ENCODE measurements around the gene VANGL1.

Gene VANGL1

DNA sequence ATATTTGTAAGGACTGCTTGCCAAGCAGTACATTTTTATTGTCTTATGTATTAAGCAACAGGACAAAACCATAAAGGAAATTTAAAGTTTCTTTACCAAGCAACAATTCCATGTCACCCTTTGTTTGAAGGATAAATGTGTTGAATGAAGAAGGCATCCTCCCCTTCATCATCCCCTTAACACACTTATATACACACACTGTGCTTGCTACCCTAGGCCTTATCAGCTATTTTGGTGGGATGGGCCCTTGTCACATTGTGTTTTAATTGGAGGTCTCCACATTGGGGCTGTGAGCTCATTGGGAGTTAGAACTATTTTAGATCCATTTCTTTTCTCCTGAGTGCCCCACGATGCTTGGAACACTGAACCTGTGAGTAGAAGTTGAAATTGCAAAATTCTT is 1.9 kb downstream of the VANGL1 start:
- no peak for DNase-seq (ENCODE audit: low spot score)
- FAIRE-seq = no peak

DNA sequence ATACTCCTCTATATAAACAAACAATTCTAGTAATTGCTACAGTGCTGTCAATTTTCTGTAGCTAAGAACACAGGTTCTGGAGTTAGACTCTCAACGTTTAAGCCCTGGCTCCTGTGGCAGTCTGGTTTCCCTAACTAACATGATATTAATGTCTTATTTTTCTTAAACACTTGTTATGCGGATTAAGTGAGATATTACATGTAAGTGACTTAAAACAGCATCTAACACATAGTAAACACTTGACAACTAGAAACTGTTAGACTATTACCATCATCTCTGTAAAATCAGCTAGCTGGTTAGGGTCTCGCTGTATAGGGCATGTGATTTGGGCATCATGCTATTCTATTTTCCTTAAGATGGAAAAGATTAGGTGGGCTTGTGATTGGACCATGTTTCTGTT is 2.3 kb downstream of the VANGL1 start:
- FAIRE-seq = no peak
- DNase-seq (ENCODE audit: low spot score) = no peak

DNA sequence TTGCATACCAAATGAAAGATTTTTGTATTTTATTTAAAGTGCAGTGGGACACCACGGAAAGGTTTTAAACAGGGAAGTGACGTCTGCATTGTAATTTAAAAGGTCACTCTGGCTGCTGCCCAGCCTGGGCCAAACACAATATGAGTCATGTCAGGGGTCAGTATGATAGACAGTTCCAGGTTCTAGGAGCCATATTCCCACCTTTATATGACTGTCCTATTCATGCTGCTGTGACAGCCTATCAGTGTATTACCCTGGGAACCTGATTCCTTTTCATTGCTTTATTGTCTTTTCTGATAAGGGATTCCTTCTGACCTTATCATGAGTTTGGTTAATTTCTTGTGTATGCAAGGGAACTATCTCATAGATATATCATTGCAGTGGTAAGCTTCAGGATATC is 5.3 kb downstream of the VANGL1 start:
- no peak for FAIRE-seq
- no peak for DNase-seq (ENCODE audit: low spot score)

DNA sequence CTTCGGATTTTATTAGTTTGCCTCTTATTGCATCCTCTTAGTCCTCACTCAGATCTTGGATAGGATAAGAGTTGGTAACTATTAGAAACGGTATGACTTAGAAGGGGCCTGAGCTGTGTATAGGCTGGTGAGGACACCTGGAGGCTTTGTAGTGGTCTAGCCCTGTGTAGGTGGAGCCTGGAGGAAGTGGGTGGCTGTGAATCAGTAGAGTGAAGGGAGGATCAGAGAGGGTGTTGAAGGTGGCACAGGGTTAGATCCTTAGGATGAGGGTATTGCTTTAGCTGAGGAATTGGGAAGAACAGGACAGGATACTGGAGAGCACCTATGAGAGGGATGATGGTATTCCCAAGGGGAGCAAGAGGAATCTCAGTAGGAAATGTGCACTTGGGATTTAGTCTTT is 5.7 kb downstream of the VANGL1 start:
- DNase-seq (ENCODE audit: low spot score) (no peak), FAIRE-seq (no peak)

DNA sequence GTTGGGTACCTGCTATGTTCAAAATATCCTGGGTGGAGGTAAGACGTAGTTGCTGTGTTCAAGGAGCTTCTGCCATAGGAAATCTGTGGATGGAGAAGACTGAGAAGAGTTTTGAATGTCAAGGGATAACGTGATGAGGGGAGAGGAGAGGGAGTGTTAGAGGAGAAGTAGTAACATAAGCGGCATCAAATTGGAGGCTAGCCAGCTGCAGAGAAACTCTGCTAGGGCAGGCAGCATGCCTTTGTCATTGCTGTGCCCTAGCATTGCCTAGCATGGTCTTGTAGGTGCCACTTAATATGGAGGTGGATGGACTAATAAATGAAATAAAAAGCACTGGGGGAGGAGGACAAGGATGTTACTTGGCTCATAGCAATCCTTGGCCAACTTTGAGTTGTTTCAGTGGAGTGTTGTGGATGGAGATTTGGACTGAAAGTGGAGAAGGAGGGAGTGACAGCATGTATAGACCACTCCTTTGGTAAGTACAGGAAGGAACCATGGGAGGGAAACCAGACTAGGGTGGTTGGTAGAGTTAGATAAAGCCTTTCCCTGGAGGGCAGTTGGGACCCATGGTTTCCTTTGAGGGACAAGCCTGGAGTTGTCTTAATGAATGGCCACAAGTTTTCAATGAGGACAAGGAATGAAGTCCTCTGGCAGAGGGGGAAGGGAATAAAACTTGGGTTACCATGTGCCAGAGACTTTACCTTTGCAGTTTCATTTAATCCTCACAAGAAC is 6.3 kb downstream of the VANGL1 start:
- DNase-seq (ENCODE audit: low spot score) (no peak), FAIRE-seq (no peak)

DNA sequence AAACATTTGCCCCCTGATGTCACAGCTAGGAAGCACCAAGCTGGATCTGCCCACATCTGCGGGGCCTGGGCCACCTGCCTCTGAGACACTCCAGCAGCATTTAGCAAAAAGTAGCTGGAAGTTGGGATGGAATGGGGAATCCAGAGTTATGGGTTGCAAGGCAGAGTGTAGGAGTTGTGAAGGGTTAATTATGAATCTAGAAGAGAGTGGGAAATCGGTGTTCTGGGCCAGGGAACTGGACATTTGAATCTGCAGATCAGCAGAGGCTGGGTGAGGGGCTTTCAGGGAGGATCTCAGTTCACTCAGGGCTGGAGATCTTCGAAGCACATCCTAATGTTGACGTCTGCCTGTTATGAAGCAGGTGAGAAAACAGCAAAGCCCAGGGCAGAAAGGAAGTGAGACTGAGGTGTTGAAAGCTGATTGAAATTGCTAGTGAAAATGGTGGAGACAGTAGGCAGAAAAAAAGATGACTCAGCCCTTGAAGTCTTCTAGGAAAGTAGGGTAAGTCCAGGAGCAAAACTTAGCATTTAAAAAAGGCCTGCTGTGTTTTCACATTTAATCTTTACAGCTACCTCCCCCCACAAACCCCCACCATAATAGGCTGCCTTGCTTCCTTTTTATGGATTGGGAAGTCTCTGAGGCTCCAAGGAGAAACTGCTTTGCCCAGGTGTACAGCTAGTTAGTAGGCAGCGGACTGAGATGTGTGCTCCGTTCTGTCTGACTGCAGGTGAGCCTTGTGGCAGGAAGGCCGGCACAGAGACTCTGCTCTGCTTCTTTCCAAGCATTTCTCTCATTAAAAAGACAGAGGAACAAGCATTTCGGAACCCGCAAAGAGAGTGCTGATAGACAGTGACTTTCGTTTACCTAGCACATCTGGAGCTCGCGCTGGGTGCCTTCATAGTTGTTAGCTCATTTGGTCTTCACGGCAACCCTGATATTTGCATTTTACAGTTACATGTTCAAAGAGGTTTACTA is 7.2 kb downstream of the VANGL1 start:
- DNase-seq (ENCODE audit: low spot score) (no peak), FAIRE-seq (no peak)

DNA sequence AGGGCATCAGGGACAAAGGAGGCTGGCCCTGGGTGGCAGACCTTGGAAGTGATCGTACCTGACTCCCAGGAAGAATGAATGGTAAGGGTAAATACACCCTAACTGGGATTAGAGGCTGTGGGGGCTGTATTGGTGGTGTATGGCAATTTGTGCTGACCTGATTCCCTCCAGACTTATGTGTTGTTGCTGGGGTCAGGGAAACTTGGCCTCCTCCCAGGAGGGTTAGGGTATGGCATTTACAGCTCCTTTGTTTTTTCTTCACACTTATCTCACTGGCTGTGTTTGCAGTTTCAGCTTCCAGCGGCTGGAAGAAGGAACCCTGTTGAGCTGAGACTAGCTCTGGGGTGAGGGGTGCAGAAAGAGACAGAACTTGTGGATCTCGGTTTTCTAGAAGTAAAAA is 8.2 kb downstream of the VANGL1 start:
- FAIRE-seq = no peak
- no peak for DNase-seq (ENCODE audit: low spot score)

DNA sequence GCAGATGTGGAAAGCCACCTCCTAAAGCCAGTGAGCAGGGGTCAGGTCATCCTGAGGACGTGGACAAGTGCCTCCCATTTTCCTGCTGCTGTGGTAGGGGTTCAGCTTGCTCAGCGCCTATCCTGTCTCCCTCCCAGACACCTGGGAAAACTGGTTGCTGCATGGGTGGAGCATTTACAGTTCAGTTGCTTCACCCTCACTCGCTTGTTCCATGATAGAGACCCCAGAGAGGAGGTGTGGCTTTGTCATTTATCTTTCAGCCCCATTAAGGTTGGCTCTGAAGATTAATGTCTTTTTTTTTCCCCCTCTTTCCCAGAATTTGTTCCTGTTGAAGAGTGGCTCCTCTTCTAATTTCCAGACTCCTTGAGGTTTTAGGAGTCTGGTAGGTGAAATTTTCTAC is 9.2 kb downstream of the VANGL1 start:
- DNase-seq (ENCODE audit: low spot score) (no peak), FAIRE-seq (no peak)

DNA sequence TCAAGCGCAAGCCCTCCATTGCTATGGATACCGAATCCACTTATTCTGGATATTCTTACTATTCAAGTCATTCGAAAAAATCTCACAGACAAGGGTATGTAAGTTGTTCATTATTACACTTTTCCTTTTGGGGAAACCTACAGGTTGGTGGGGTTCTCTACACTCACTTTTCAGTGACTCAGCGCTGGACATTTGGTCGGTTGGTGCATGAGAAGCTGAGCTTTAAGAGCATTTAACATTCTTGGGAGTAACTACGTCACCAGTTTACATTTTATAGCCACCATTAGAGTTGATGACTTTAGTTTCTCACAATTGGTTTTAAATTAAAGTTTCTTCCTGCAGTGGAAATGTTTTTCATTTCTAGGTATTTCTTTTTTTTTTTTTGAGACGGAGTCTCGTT is 9.6 kb downstream of the VANGL1 start:
- FAIRE-seq (no peak), DNase-seq (ENCODE audit: low spot score) (no peak)

DNA sequence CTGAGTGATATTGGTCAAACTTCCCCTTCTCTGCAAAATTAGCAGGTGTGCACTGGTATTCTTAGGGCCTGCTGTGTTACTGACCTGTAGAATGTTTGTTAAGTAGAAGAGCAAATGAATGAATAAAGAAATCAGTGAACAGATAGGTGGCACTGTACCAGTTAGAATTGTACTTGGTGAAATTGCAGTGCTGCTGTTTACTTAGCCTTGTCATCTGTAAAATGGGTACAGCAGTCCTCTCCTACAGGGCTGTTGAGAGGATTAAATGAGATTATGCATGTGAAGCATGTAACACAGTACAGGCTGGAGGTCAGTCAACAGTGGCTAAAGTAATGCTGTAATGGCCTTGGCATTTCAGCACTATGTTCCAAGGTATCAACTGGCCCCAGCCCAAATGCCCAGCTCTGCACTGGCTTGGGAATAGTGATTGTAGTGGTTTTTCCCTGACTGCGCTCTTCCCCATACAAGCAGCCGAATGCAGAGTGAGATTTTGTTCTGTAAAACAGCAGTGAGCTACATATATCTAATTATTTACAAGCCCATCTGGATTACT is 10.5 kb downstream of the VANGL1 start:
- FAIRE-seq (no peak), DNase-seq (ENCODE audit: low spot score) (no peak)

DNA sequence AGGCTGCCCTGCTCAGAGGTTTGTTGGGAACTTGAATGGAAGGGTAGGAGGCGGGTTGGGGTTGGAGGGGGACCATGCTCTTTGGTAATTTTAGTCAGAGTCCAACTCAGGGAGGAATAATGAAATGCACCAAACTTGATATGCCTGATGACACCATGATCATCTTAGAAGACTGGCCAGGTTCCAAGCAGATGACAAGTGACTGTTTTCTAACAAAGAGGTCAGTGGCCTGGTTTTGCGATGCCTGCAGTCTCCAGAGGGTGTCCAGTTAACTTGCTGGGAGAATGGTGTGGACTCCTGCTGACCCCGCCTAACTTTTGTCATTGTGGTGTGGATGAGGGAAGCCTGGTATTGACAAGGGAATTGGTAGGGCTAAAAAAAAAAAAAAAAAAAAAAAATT is 12.4 kb downstream of the VANGL1 start:
- FAIRE-seq (no peak), DNase-seq (ENCODE audit: low spot score) (no peak)

DNA sequence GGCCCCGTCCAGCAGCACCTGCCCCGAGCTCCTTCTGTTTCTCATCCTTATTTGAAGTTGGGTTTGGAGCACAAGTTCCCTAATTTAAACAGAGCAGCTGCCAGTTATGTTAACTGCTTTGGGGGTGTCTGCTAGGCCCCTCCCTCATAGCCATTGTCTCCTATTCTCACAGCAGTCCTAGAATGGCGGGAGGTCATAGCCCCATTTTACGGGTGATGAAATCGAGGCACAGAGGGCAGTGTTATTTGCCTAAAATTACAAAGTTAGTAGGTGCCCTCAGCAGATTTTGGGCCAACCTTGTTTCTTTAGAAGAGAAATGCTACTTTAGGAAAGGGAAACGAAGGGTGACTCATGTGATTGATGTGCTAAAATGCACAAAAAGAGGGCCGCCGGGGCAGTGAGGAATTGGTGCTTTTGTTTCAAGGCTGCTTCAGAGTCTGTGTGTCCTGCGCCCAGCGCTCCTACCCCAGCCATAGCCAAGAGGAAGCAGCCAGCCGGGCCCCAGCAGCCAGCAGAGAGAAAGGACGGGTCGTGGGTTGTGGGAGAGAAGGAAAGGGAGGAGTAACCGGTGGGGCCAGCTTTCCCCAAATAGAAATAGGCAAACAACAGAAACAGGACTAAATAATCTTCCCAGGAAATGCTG is 13.0 kb downstream of the VANGL1 start:
- FAIRE-seq (no peak), DNase-seq (ENCODE audit: low spot score) (no peak)

DNA sequence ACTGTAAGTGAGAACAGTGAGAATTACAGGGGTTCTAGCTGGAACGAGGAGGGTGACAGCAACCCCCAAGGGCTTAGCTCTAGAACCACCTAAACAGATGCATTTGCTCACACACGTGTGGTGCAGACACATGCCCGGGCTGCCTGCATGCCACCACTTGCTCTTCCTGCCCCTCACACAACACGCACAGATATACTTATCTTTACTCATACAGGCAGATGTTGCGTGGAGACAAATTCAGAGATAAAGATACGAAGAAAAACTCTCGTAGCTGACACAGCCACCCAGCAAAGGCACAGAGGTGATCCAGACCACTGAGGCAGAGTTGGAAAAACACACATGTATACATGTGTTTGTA is 13.5 kb downstream of the VANGL1 start:
- DNase-seq (ENCODE audit: low spot score) (no peak), FAIRE-seq (no peak)

DNA sequence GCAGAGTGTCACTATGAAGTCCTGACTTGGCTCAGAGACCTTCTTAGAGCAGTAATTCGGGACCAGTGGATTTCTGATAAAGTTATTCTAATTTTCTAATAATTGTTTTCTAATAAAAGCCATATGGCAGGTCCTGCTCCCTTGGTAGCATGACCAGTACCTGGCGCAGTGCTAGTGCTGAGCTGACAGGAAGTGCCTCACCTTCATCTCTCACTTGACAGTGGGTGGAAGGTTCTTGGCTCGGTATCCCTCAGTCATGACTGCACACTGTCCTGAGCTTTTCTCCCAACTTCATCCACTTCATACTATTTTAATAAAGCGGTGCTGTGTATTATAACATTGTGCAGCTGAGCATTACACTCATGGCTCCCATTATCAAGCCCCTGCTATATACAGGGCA is 14.1 kb downstream of the VANGL1 start:
- FAIRE-seq (no peak), DNase-seq (ENCODE audit: low spot score) (no peak)

DNA sequence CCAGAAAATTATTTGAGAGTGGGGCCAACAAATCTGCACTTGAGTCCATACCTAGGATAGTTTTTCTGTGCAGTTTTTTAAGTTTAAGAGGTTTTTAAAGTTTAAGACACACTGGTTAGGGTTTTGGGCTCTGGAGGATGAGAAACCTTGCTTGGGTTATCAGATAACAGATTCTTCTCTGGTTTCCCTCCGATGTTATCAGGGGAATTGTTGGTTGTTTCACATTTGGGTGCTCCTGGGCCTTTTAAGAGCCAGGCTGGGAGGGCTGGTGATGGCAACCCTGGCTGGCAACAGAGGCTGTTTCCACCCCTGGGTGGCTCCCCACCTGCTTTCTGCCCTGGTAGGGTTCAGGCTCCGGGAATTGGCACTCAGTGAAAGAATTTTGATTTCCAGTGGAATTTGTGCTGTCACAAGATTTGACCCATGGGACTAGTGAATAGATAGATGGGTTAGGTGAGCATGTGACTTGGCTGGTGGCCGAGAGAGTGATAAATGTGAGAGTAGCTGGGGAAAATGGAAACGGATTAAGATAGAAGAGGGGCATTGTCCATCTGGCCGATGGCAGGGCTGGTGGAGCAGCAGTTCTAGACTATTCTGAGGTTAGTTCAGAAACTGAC is 14.8 kb downstream of the VANGL1 start:
- FAIRE-seq = no peak

DNA sequence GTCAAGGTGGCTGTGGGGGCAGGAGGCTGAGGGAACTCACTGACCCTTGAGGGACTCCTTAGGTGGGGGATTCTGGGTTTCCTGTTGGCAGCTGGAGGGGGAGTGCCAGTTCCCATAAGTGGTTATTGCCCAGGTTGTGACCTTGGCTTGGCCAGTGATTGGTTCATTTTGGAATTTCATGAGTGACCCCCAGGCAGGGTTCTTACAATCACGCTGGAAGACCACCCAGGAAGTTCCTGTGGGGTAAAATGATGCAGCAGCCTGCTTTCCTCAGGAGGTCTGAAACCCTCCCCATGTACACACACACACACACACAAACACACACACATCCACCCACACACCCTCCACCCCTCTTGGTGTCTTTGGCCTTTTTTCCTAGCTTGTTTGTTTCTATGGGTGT is 16.9 kb downstream of the VANGL1 start:
- DNase-seq (ENCODE audit: low spot score) = no peak
- FAIRE-seq = no peak

More for the DNA sequence above, 14.8 kb downstream of the VANGL1 start:
- no peak for DNase-seq (ENCODE audit: low spot score)

DNA sequence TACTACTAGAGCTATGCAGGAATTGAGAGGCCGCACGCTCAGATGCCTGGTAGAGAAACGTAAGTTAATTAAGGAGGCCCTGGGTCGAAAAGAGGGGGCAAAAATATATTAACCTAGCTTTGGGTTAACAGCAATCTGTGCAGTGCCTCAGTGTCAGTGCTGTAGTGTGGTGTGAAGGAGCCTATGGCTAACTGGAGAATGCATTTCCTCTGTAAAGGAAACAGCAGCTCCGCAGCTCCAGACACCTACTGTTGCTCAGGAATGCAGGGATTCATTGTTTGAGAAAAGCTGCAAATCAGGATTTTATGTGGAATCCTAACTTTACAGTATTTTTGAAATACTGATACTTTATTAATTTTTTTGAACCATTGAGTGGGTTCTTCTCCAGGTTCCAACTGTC is 18.4 kb downstream of the VANGL1 start:
- DNase-seq (ENCODE audit: low spot score) (no peak), FAIRE-seq (no peak)

DNA sequence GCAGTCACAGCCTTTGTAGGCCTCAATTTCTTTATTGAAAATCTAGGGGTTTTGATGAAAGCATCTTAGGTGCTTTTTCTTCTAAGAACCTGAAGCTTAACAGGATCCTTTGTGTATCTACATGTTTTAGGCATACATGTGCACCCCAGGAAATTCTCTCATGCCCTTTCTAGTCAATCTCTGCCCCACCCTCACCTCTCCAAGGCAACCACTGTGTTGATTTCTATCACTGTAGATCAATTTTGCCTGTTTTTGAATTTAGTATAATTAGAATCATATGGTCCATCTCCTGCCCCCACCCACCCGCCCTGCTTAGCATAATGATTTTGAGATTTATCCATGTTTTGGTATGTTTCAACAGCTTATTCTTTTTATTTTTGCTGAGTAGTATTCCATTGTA is 19.4 kb downstream of the VANGL1 start:
- FAIRE-seq (no peak), DNase-seq (ENCODE audit: low spot score) (no peak)

DNA sequence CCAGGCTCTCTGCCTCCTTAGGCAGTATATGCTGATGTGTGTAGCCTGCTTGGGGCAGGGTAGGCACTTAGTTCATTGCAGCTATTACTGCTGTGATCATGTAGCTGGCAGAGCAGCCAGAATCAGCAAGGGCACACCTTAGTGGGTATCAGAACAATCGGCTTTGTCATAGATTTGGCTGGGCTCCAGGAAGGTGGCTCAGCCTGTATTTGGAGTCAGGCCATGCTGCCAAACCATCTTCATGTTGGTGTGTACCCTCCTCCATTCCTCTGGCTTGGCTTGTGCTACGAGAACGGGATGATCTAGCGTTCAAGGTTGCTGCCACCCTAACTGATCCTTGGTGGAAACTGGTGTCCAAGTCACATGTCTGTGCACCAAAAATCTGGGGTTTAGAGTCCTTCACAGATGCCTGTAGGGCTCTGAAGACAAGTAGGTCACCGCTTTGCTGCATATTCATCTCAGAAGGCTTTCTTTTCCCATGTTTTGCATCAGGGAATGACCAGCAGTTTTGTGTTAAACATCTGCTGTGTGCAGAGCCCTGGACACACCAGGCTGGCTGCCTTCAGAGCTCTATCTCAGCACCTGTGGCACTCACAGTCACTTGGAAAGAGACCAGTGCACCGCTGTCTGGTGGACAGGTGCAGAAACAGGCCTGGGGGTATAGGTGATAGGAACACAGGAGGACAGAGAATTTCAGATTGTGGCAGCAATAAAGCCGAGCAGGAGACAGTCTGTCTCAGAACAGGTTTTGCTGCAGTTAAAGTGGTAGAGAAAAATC is 23.7 kb downstream of the VANGL1 start:
- DNase-seq (ENCODE audit: low spot score) (no peak), FAIRE-seq (no peak)

DNA sequence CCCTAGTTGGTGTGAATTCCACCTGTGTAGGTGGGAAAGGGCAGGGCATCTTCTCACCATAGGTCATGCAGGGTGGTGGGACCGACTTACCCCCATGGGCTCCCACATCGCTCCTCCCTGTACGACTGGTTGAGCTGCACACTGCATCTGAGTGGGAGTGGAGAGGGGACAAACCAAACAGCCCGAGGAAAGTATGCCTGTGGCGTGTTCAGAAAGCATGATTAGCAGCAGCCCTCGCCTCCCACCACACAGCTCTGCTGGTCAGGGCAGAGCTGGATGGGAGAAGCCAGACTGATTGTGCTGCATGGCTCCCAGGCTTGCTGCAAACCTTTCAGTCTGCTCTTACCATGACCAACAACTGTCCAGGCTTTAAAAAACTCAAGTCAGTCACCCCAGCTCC is 24.4 kb downstream of the VANGL1 start:
- FAIRE-seq (no peak), DNase-seq (ENCODE audit: low spot score) (no peak)

DNA sequence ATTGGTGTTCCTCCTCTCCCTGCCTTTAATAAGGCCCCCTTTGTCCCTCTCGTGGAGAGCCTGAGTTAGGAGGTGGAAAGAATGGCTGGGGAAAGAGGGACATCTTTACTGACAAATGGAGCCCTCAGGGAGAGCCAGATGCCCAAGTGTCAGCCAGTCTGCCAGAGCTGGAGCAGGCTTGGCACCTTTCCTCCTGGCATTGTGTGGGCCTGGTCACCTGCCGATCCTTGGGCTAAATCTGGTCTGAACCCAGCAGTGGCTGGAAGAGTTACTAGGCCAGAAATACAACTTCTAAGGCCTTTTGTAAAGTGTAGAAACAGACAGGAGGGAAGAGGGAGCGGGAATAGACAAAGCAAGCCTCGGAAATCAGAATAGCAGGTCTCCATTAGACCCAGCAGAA is 24.9 kb downstream of the VANGL1 start:
- DNase-seq (ENCODE audit: low spot score) (no peak), FAIRE-seq (no peak)

Data from RCC 7860 (cell line).